ENCODE measurements around the gene PACRG. TPM values are rescaled to one million over a fixed set of nuclear protein-coding genes. Genes with fewer than 3 reads are reported as not detected.

The PACRG gene
- total RNA-seq, 1 experiment from 2014 or later: not detected

- in situ Hi-C loops (cut with HindIII; ENCODE audit: low pct_unique_long_range_greater_than_20kb, low sequenced_read_pairs): no loop called here
- no peak for DNase-seq (ENCODE audit: low read depth)
Measured at GRCh38 chr6:163080228-163080627, 352.5 kb downstream of the PACRG start.

GRCh38 chr6:163083141-163083540, 355.4 kb downstream of the PACRG start:
- DNase-seq (ENCODE audit: low read depth): no peak
- in situ Hi-C loops (cut with HindIII; ENCODE audit: low pct_unique_long_range_greater_than_20kb, low sequenced_read_pairs): no loop called here

GRCh38 chr6:163085426-163085825, 357.7 kb downstream of the PACRG start:
- in situ Hi-C loops (cut with HindIII; ENCODE audit: low pct_unique_long_range_greater_than_20kb, low sequenced_read_pairs): no loop called here
- DNase-seq (ENCODE audit: low read depth): no peak

GRCh38 chr6:163085861-163086623, 358.3 kb downstream of the PACRG start:
- no peak for DNase-seq (ENCODE audit: low read depth)
- in situ Hi-C loops (cut with HindIII; ENCODE audit: low pct_unique_long_range_greater_than_20kb, low sequenced_read_pairs): no loop called here

GRCh38 chr6:163086624-163086920, 358.8 kb downstream of the PACRG start:
- in situ Hi-C loops (cut with HindIII; ENCODE audit: low pct_unique_long_range_greater_than_20kb, low sequenced_read_pairs): no loop called here
- DNase-seq (ENCODE audit: low read depth): no peak

- in situ Hi-C loops (cut with HindIII; ENCODE audit: low pct_unique_long_range_greater_than_20kb, low sequenced_read_pairs): no loop called here
Measured at GRCh38 chr6:163087981-163088380, 360.2 kb downstream of the PACRG start.

GRCh38 chr6:163092876-163093275, 365.1 kb downstream of the PACRG start:
- DNase-seq (ENCODE audit: low read depth): no peak
- in situ Hi-C loops (cut with HindIII; ENCODE audit: low pct_unique_long_range_greater_than_20kb, low sequenced_read_pairs): no loop called here

More at GRCh38 chr6:163087981-163088380, 360.2 kb downstream of the PACRG start:
- DNase-seq (ENCODE audit: low read depth): no peak

- no peak for DNase-seq (ENCODE audit: low read depth)
- in situ Hi-C loops (cut with HindIII; ENCODE audit: low pct_unique_long_range_greater_than_20kb, low sequenced_read_pairs): no loop called here
Measured at GRCh38 chr6:163094881-163095280, 367.1 kb downstream of the PACRG start.

- in situ Hi-C loops (cut with HindIII; ENCODE audit: low pct_unique_long_range_greater_than_20kb, low sequenced_read_pairs): no loop called here
Measured at GRCh38 chr6:163095401-163095800, 367.6 kb downstream of the PACRG start.

GRCh38 chr6:163098827-163099479, 371.2 kb downstream of the PACRG start:
- no peak for DNase-seq (ENCODE audit: low read depth)
- in situ Hi-C loops (cut with HindIII; ENCODE audit: low pct_unique_long_range_greater_than_20kb, low sequenced_read_pairs): no loop called here

More at GRCh38 chr6:163095401-163095800, 367.6 kb downstream of the PACRG start:
- DNase-seq (ENCODE audit: low read depth): no peak

GRCh38 chr6:163099621-163100171, 371.9 kb downstream of the PACRG start:
- in situ Hi-C loops (cut with HindIII; ENCODE audit: low pct_unique_long_range_greater_than_20kb, low sequenced_read_pairs): no loop called here
- no peak for DNase-seq (ENCODE audit: low read depth)

GRCh38 chr6:163100259-163100658, 372.5 kb downstream of the PACRG start:
- in situ Hi-C loops (cut with HindIII; ENCODE audit: low pct_unique_long_range_greater_than_20kb, low sequenced_read_pairs): no loop called here
- DNase-seq (ENCODE audit: low read depth): no peak

GRCh38 chr6:163113358-163113962, 385.7 kb downstream of the PACRG start:
- in situ Hi-C loops (cut with HindIII; ENCODE audit: low pct_unique_long_range_greater_than_20kb, low sequenced_read_pairs): no loop called here
- DNase-seq (ENCODE audit: low read depth): no peak

GRCh38 chr6:163118941-163119340, 391.2 kb downstream of the PACRG start:
- no peak for DNase-seq (ENCODE audit: low read depth)
- in situ Hi-C loops (cut with HindIII; ENCODE audit: low pct_unique_long_range_greater_than_20kb, low sequenced_read_pairs): no loop called here

- no peak for DNase-seq (ENCODE audit: low read depth)
- in situ Hi-C loops (cut with HindIII; ENCODE audit: low pct_unique_long_range_greater_than_20kb, low sequenced_read_pairs): no loop called here
Measured at GRCh38 chr6:163120223-163120622, 392.4 kb downstream of the PACRG start.

GRCh38 chr6:163121270-163121669, 393.5 kb downstream of the PACRG start:
- no peak for DNase-seq (ENCODE audit: low read depth)
- in situ Hi-C loops (cut with HindIII; ENCODE audit: low pct_unique_long_range_greater_than_20kb, low sequenced_read_pairs): no loop called here

- in situ Hi-C loops (cut with HindIII; ENCODE audit: low pct_unique_long_range_greater_than_20kb, low sequenced_read_pairs): no loop called here
- no peak for DNase-seq (ENCODE audit: low read depth)
Measured at GRCh38 chr6:163122365-163122764, 394.6 kb downstream of the PACRG start.

- DNase-seq (ENCODE audit: low read depth): no peak
- in situ Hi-C loops (cut with HindIII; ENCODE audit: low pct_unique_long_range_greater_than_20kb, low sequenced_read_pairs): no loop called here
Measured at GRCh38 chr6:163123098-163123497, 395.3 kb downstream of the PACRG start.

- DNase-seq (ENCODE audit: low read depth): no peak
- in situ Hi-C loops (cut with HindIII; ENCODE audit: low pct_unique_long_range_greater_than_20kb, low sequenced_read_pairs): no loop called here
Measured at GRCh38 chr6:163126741-163127140, 399.0 kb downstream of the PACRG start.

Measured in Caki2 (cell line).